ENCODE data around the gene PLPPR1.

GRCh38 chr9:101317735-101318134, 289.2 kb downstream of the PLPPR1 start:
- TF ChIP-seq CTCF (IDR thresholded peaks at IDR 0.05) (no peak), FOXM1 (IDR thresholded peaks at IDR 0.05; ENCODE audit: low read depth) (no peak), JUND (IDR thresholded peaks at IDR 0.05) (no peak), NRF1 (IDR thresholded peaks at IDR 0.05; ENCODE audit: low read depth, low read length) (no peak), REST (IDR thresholded peaks at IDR 0.05; ENCODE audit: low read depth, low read length) (no peak), POLR2AphosphoS5 (IDR thresholded peaks at IDR 0.05; ENCODE audit: low read depth, low read length) (no peak), MXI1 (IDR thresholded peaks at IDR 0.05; ENCODE audit: low read depth, low read length) (no peak), USF1 (IDR thresholded peaks at IDR 0.05; ENCODE audit: borderline replicate concordance, low read depth) (no peak), GABPA (IDR thresholded peaks at IDR 0.05; ENCODE audit: low read depth) (no peak), EP300 (IDR thresholded peaks at IDR 0.05; ENCODE audit: borderline replicate concordance in 1 of 2, low read depth in 1 of 2, low read length in 1 of 2) (no peak), TEAD4 (IDR thresholded peaks at IDR 0.05; ENCODE audit: borderline replicate concordance, insufficient read depth) (no peak)
